Left forelimb (tissue), 1 donor: ENCODE data around the gene NKAIN1.
"Not testable (repeated sequence)": the region's sequence is repeated elsewhere in the genome, so short reads cannot be mapped to it uniquely, and the experiment has no call there.

ENCODE experiments used
- DNase-seq: peaks from one replicate; pipeline ENCODE4 v3.0.0-alpha.2; 2018; ENCODE audit warnings: low spot score

The NKAIN1 gene

GRCh38 chr1:31154000-31154631, 85.6 kb downstream of the NKAIN1 start:
- no peak for DNase-seq

- no peak for DNase-seq
Measured at GRCh38 chr1:31153423-31153822, 86.3 kb downstream of the NKAIN1 start.

- no peak for DNase-seq
Measured at GRCh38 chr1:31152181-31152795, 87.4 kb downstream of the NKAIN1 start.

GRCh38 chr1:31151402-31151801, 88.3 kb downstream of the NKAIN1 start:
- no peak for DNase-seq

GRCh38 chr1:31148409-31148808, 91.3 kb downstream of the NKAIN1 start:
- no peak for DNase-seq

GRCh38 chr1:31145648-31146047, 94.0 kb downstream of the NKAIN1 start:
- DNase-seq: no peak

GRCh38 chr1:31144442-31144841, 95.2 kb downstream of the NKAIN1 start:
- no peak for DNase-seq

- no peak for DNase-seq
Measured at GRCh38 chr1:31143455-31143854, 96.2 kb downstream of the NKAIN1 start.

GRCh38 chr1:31142406-31142805, 97.3 kb downstream of the NKAIN1 start:
- DNase-seq: no peak

- DNase-seq: no peak
Measured at GRCh38 chr1:31140299-31140698, 99.4 kb downstream of the NKAIN1 start.

GRCh38 chr1:31138797-31139521, 100.7 kb downstream of the NKAIN1 start:
- DNase-seq: not testable (repeated sequence)

GRCh38 chr1:31137873-31138272, 101.8 kb downstream of the NKAIN1 start:
- DNase-seq: not testable (repeated sequence)

- DNase-seq: no peak
Measured at GRCh38 chr1:31135973-31136600, 103.6 kb downstream of the NKAIN1 start.

- DNase-seq: no peak
Measured at GRCh38 chr1:31133368-31133767, 106.3 kb downstream of the NKAIN1 start.
